ENCODE data around the gene PRSS2.
"Not testable (repeated sequence)": the region's sequence is repeated elsewhere in the genome, so short reads cannot be mapped to it uniquely, and the experiment has no call there.

DNA sequence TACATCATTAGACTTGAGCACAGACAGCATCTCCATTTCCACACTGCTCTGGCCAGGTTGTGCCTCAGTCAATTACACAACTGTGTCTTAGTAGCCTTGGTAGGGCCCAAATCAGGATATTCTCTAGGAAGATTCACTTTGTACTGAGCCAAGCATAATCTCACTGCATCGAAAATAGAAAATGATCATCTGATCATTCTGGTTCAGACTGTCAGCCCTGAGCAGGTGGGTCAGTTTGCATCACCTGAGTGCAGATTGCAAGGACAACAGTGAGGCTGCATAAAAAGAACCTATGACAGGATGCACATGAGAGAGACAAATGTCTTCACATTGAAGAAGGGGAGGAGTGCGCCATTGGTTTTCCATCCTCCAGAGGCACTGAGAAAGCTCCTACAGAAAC lies 22.4 kb upstream of the PRSS2 start:
- not testable (repeated sequence) for TF ChIP-seq CTCF, POLR2AphosphoS5 (IDR thresholded peaks at IDR 0.05)

Data from gastroesophageal sphincter (tissue), 3 donors.